ENCODE results near the gene TGFBR1.

- TF ChIP-seq CTCF (conservative IDR thresholded peaks at IDR 0.05) = no peak
- TF ChIP-seq ZFX (IDR thresholded peaks at IDR 0.05) = no peak
These were observed 33.7 kb downstream of the TGFBR1 start for GRCh38 chr9:99138424-99139284.
